Transverse colon (tissue), 4 donors: ENCODE data around the gene PRR30. TPM values are rescaled to one million over a fixed set of nuclear protein-coding genes. Genes with fewer than 3 reads are reported as not detected.

Source experiments
- DNase-seq: peaks from one replicate; pipeline ENCODE4 v3.0.0-alpha.2; 2019
- H3K27ac ChIP-seq, 4 donors: fragments of 200-600 bp; sonication (generic); 2 replicates each; pipeline ENCODE4 v1.5.1; 2016 to 2018; ENCODE audit warnings: inconsistent platforms in 4 of 4
- H3K27me3 ChIP-seq: fragments of 200-600 bp; sonication (generic); 2 replicates; pipeline ENCODE4 v1.5.1; 2017; ENCODE audit warnings: inconsistent platforms
- H3K36me3 ChIP-seq, 4 donors: fragments of 200-600 bp; sonication (generic); 2 replicates each; pipeline ENCODE4 v1.5.1; 2017 to 2019; ENCODE audit warnings: inconsistent platforms in 4 of 4
- H3K4me1 ChIP-seq, 4 donors: fragments of 200-600 bp; sonication (generic); 2 replicates each; pipeline ENCODE4 v1.5.1; 2017 to 2020; ENCODE audit warnings: inconsistent platforms in 4 of 4
- H3K4me3 ChIP-seq, 4 donors: fragments of 200-600 bp; sonication (generic); 1 replicate in 1 of 4; 2 replicates in 3 of 4; pipeline versions ENCODE4 v1.5.1 to v1.6.1; 2017 to 2019; ENCODE audit warnings: inconsistent platforms in 4 of 4
- H3K9me3 ChIP-seq, 2 donors: fragments of 200-600 bp; sonication (generic); 2 replicates each; pipeline ENCODE4 v1.5.1; 2017 to 2019; ENCODE audit warnings: inconsistent platforms in 2 of 2
- EP300 ChIP-seq: sonication (generic); formaldehyde crosslinking; IDR thresholded peaks from one replicate; pipeline ENCODE4 v1.6.1; 2017; ENCODE audit warnings: antibody characterized with exemption, low read depth
- POLR2A ChIP-seq: fragments of 450-650 bp; IDR thresholded peaks from one replicate; pipeline ENCODE4 v1.6.1; 2016; ENCODE audit warnings: antibody characterized with exemption, mild to moderate bottlenecking, moderate library complexity
- POLR2AphosphoS5 ChIP-seq, 3 donors: sonication (generic); formaldehyde crosslinking; IDR thresholded peaks; one replicate each; pipeline ENCODE4 v1.6.1; 2016; ENCODE audit warnings: antibody characterized with exemption in 3 of 3
- WGBS, 2 donors: methylation state at CpG; one replicate each; pipeline ENCODE4 v1.1.5; 2018; ENCODE audit warnings: low coverage in 1 of 2; 5-methylcytosine and 5-hydroxymethylcytosine counted together
- in situ Hi-C, 4 donors: fragments of 200-750 bp; cut with MboI; loops; one replicate each; pipeline versions ENCODE4 v1.15.0 to v1.15.1; 2017; ENCODE audit warnings: low sequenced_read_pairs in 3 of 4, low pct_ligation_motif_present in 1 of 4, low pct_unique_long_range_greater_than_20kb in 1 of 4
- intact Hi-C: fragments of 100-400 bp; cut with DNase I; formaldehyde crosslinking; loops from one replicate; pipeline ENCODE4 v1.15.1; 2023; ENCODE audit warnings: low total_unique reads
- total RNA-seq, 4 donors: library from RNA; depleted of rRNA; stranded (reverse); fragments of >200 nt; gene quantifications; one replicate each; pipeline ENCODE4 v1.1.0, GENCODE V29; 2016
- TF ChIP-seq, protein P1 (sequence below), 5 experiments: fragments of 200-600 bp in 3 of 5; fragments of 450-650 bp in 2 of 5; sonication (generic) in 3 of 5; IDR thresholded peaks; 1 replicate in 2 of 5; 2 replicates in 3 of 5; pipeline ENCODE4 v1.5.1; 2016 to 2017; ENCODE audit warnings: antibody characterized with exemption in 5 of 5, inconsistent platforms in 3 of 5, mild to moderate bottlenecking in 2 of 5, moderate library complexity in 1 of 5

PRR30 gene
- total RNA-seq, 4 donors from 2014 or later: not detected

DNA sequence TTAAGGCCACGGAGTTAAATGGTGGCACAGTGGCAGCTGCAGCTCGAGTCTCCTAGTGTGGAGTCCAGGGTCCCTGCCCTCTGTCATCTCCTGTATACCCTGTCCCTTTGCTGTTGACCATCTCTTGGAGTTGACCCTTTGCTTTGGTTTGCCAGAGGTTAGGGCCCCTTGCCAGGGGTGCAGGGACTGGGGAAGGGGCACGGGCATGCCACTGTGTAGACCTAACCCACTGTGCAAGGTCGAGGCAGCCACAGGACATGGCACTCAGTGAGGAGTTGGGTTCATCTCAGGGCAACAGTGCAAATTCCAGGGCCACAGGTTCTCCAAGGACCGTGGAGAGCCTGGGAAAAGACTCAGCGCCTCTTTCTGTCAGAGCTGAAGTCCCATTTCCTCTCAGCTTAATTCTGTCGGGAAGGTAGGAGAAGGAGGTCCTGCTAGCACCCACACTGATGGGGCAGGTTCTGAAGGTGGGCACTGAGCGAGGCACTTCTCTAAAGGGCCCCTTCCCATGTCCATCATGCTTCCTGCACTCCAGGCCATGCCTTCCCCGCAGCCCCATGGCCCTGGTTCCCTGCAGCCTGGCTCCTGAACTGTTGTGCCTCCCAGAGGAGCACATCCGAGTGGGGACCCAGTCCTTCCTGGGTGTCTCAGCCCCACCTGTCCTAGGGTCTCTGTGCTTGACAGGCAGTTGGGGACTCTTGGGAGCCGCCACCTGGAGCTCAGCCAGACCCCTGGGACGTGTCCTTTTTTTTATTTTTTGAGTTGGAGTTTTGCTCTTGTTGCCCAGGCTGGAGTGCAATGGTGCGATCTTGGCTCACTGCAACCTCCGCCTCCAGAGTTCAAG lies 49.9 kb downstream of the PRR30 start:
- Histone ChIP-seq H3K4me1 (peaks cover 12 to 31% (median 23%) of the 10 kb centered on the region in 4 donors), H3K36me3 (no peaks in the 10 kb centered on the region), H3K4me3 (no peak overlapping the region), H3K27ac (no peak overlapping the region), H3K27me3 (no peaks in the 10 kb centered on the region), H3K9me3 (no peaks in the 10 kb centered on the region)
- TF ChIP-seq EP300 (no peak), POLR2A (no peak), POLR2AphosphoS5 (IDR thresholded peaks at IDR 0.05) (no peak)
- TF ChIP-seq, protein P1, sequence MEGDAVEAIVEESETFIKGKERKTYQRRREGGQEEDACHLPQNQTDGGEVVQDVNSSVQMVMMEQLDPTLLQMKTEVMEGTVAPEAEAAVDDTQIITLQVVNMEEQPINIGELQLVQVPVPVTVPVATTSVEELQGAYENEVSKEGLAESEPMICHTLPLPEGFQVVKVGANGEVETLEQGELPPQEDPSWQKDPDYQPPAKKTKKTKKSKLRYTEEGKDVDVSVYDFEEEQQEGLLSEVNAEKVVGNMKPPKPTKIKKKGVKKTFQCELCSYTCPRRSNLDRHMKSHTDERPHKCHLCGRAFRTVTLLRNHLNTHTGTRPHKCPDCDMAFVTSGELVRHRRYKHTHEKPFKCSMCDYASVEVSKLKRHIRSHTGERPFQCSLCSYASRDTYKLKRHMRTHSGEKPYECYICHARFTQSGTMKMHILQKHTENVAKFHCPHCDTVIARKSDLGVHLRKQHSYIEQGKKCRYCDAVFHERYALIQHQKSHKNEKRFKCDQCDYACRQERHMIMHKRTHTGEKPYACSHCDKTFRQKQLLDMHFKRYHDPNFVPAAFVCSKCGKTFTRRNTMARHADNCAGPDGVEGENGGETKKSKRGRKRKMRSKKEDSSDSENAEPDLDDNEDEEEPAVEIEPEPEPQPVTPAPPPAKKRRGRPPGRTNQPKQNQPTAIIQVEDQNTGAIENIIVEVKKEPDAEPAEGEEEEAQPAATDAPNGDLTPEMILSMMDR (IDR thresholded peaks at IDR 0.05): no peak
- DNase-seq: no peak
- in situ Hi-C loops: loop anchor here (10.0 to 25.0 kb wide), 2 partner anchors 125 to 127 kb away; partner anchors contain the start of gene MAPRE3 (in 3 of the 4)
- intact Hi-C loops: loop anchor here (5.0 kb wide), 2 partner anchors 37 to 57 kb away; partner anchors contain the start of genes AGBL5 and TMEM214
- 89% methylated on average over 14 of the region's 14 CpGs; no CpG with 5 or more reads in 1 of the 2 donors for WGBS, 2 donors

DNA sequence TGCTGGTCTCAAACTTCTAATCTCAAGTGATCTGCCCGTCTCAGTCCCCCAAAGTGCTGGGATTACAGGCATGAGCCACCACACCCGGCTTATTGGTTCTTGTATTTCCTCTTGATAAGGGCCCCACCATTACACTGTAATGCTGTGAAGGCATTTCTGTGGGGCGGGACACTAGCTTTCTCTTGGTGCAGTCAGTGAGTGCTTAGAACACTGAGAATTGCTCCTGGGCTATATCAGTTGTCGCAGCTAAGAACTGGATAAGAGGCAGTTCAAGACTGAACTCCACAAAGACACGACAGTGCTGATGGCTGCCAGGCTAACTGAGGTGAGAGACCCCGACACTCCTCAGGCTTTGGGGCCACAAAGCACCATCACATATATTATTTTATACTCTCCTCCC lies 50.6 kb downstream of the PRR30 start:
- no peak overlapping the region for H3K27ac ChIP-seq
- no peaks in the 10 kb centered on the region for H3K9me3 ChIP-seq
- no peak overlapping the region for H3K4me3 ChIP-seq
- TF ChIP-seq EP300 (no peak), POLR2AphosphoS5 (IDR thresholded peaks at IDR 0.05) (no peak), POLR2A (no peak)
- TF ChIP-seq, protein P1 (IDR thresholded peaks at IDR 0.05): no peak
- no peaks in the 10 kb centered on the region for H3K36me3 ChIP-seq
- peaks cover 12 to 32% (median 23%) of the 10 kb centered on the region in 4 donors for H3K4me1 ChIP-seq
- in situ Hi-C loops: loop anchor here (10.0 to 25.0 kb wide), 2 partner anchors 124 to 126 kb away; partner anchors contain the start of gene MAPRE3 (in 3 of the 4)
- intact Hi-C loops: loop anchor here (5.0 kb wide), 2 partner anchors 36 to 56 kb away; partner anchors contain the start of genes AGBL5 and TMEM214
- H3K27me3 ChIP-seq: no peaks in the 10 kb centered on the region
- 57 to 71% methylated on average over 5 to 6 of the region's 6 CpGs for WGBS, 2 donors
- DNase-seq: no peak

DNA sequence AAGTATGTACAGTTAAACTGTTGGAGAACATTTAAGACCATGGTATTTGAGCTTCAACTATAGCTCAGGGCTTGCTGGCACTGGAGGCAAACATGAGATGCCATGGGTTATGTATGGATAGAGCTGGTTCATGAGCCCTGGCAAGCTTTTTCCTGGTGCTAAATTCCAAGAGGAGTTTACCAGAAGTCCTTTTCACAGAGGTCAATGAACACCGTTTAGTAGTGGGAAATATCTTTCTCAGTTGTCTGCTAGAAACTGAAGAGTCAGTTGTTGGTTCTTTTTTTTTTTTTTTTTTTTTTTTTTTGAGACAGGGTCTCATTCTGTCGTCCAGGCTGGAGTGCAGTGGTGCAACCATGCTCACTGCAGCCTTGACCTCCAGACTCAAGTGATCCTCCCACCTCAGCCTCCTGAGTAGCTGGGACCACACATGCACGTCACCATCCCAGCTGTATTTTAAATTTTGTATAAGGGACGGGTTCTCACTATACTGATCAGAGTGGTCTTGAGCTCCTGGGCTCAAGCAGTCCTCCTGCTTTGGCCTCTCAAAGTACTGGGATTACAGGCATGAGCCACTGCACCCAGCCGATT lies 51.3 kb downstream of the PRR30 start:
- WGBS, 2 donors: 86% methylated on average over 5 of the region's 5 CpGs; no CpG with 5 or more reads in 1 of the 2 donors
- H3K27me3 ChIP-seq: no peaks in the 10 kb centered on the region
- H3K4me3 ChIP-seq: no peak overlapping the region
- in situ Hi-C loops: loop anchor here (10.0 to 25.0 kb wide), 2 partner anchors 123 to 126 kb away; partner anchors contain the start of gene MAPRE3 (in 3 of the 4)
- H3K9me3 ChIP-seq: no peaks in the 10 kb centered on the region
- DNase-seq: no peak
- H3K36me3 ChIP-seq: no peaks in the 10 kb centered on the region
- H3K27ac ChIP-seq: no peak overlapping the region
- intact Hi-C loops: loop anchor here (5.0 kb wide), 2 partner anchors 36 to 56 kb away; partner anchors contain the start of genes AGBL5 and TMEM214
- H3K4me1 ChIP-seq: peaks cover 12 to 36% (median 22%) of the 10 kb centered on the region in 4 donors
- TF ChIP-seq EP300 (no peak), POLR2AphosphoS5 (IDR thresholded peaks at IDR 0.05) (no peak), POLR2A (no peak)
- TF ChIP-seq, protein P1 (IDR thresholded peaks at IDR 0.05): no peak

Other genes with a start within 250 kb of the PRR30 start
- 10 to 100 TPM; 16.8 to 64.7 (median 32.9) TPM for gene MAPRE3, start 168.8 kb downstream of the PRR30 start, total RNA-seq
- gene TMEM214, start 106.4 kb downstream of the PRR30 start, total RNA-seq: 100 to 1,000 TPM in 2 of 4 donors, 10 to 100 TPM in 2; 51.2 to 179 (median 127) TPM
- 10 to 100 TPM in 3 of 4 donors, 1 to 10 TPM in 1; 9.7 to 39.2 (median 13.9) TPM for gene AGBL5, start 87.7 kb downstream of the PRR30 start, total RNA-seq
- 100 to 1,000 TPM in 3 of 4 donors, 10 to 100 TPM in 1; 92.7 to 320 (median 202) TPM for gene OST4, start 67.8 kb downstream of the PRR30 start, total RNA-seq
- 100 to 1,000 TPM in 1 of 4 donors, 10 to 100 TPM in 3; 41.0 to 152 (median 65.6) TPM for gene EMILIN1, start 60.8 kb downstream of the PRR30 start, total RNA-seq
- gene KHK, start 52.6 kb downstream of the PRR30 start, total RNA-seq: 10 to 100 TPM in 1 of 4 donors, 1 to 10 TPM in 3; 1.8 to 12.0 (median 6.3) TPM
- gene CGREF1, start 20.3 kb downstream of the PRR30 start, total RNA-seq: 1 to 10 TPM in 2 of 4 donors, under 1 TPM in 1, not detected in 1; 0.27 to 4.9 (median 1.1) TPM
- under 1 TPM in 1 of 4 donors, not detected in 3; 0.48 TPM for gene ABHD1, start 15.6 kb downstream of the PRR30 start, total RNA-seq
- 100 to 1,000 TPM in 1 of 4 donors, 10 to 100 TPM in 3; 53.2 to 105 (median 71.1) TPM for gene PREB, start 4.8 kb downstream of the PRR30 start, total RNA-seq
- not detected for gene TCF23, start 9.6 kb upstream of the PRR30 start, total RNA-seq
- gene ATRAID, start 72.6 kb upstream of the PRR30 start, total RNA-seq: 100 to 1,000 TPM in 2 of 4 donors, 10 to 100 TPM in 2; 64.7 to 179 (median 121) TPM
- 10 to 100 TPM; 22.8 to 58.3 (median 41.0) TPM for gene SLC5A6, start 72.9 kb upstream of the PRR30 start, total RNA-seq
- gene CAD, start 78.0 kb upstream of the PRR30 start, total RNA-seq: 10 to 100 TPM; 11.9 to 25.9 (median 16.6) TPM
- under 1 TPM in 1 of 4 donors, not detected in 3; 0.60 TPM for gene SLC30A3, start 123.6 kb upstream of the PRR30 start, total RNA-seq
- not detected for gene DNAJC5G, start 136.0 kb upstream of the PRR30 start, total RNA-seq
- gene TRIM54, start 143.0 kb upstream of the PRR30 start, total RNA-seq: 1 to 10 TPM in 2 of 4 donors, under 1 TPM in 1, not detected in 1; 0.40 to 1.9 (median 1.2) TPM
- 10 to 100 TPM in 1 of 4 donors, 1 to 10 TPM in 1, under 1 TPM in 1, not detected in 1; 0.82 to 10.8 (median 2.2) TPM for gene UCN, start 169.0 kb upstream of the PRR30 start, total RNA-seq
- 10 to 100 TPM; 34.4 to 53.8 (median 38.3) TPM for gene MPV17, start 183.7 kb upstream of the PRR30 start, total RNA-seq
- 10 to 100 TPM; 55.7 to 79.2 (median 63.6) TPM for gene GTF3C2, start 217.4 kb upstream of the PRR30 start, total RNA-seq
- gene EIF2B4, start 230.9 kb upstream of the PRR30 start, total RNA-seq: 10 to 100 TPM; 12.0 to 36.7 (median 27.5) TPM
- gene SNX17, start 231.2 kb upstream of the PRR30 start, total RNA-seq: 10 to 100 TPM; 59.8 to 99.3 (median 73.9) TPM
- 10 to 100 TPM; 24.0 to 41.0 (median 32.6) TPM for gene ZNF513, start 241.3 kb upstream of the PRR30 start, total RNA-seq